Kidney (tissue), 14 donors: ENCODE measurements around the gene SPATA25. TPM values are rescaled to one million over a fixed set of nuclear protein-coding genes. Genes with fewer than 3 reads are reported as not detected.
A peak's percentile ranks its signal among the peaks of the same experiment; 100 is the strongest.

Experiments
- DNase-seq, 5 donors: peaks; one replicate each; pipeline ENCODE4 v3.0.0-alpha.2; 2013 to 2020
- FAIRE-seq: peaks from 2 replicates; lab custom pipeline; 2012; peaks lifted over from hg19 to GRCh38; lab: Jason Lieb, UNC
- H3K27ac ChIP-seq, 2 donors: one replicate each; pipeline ENCODE4 v1.7.0; 2013; ENCODE audit warnings: low read depth in 2 of 2, low read length in 2 of 2, inconsistent platforms in 1 of 2
- H3K27me3 ChIP-seq: one replicate; pipeline ENCODE4 v1.7.1; 2013; ENCODE audit warnings: low read length, inconsistent platforms; ENCODE audit not compliant: control insufficient read depth, insufficient read depth
- H3K36me3 ChIP-seq, 3 donors: one replicate each; pipeline versions ENCODE4 v1.7.0 to v1.7.1; 2013; ENCODE audit warnings: low read length in 3 of 3, control low read depth in 1 of 3, inconsistent platforms in 1 of 3; ENCODE audit not compliant: insufficient read depth in 3 of 3, control insufficient read depth in 2 of 3
- H3K4me1 ChIP-seq, 3 donors: one replicate each; pipeline versions ENCODE4 v1.7.0 to v1.7.1; 2013; ENCODE audit warnings: low read length in 3 of 3, inconsistent platforms in 1 of 3, low read depth in 1 of 3; ENCODE audit not compliant: control insufficient read depth in 2 of 3, insufficient read depth in 2 of 3
- H3K4me3 ChIP-seq, 3 donors: one replicate each; pipeline versions ENCODE4 v1.7.0 to v1.8.1; 2013; ENCODE audit warnings: low read length in 3 of 3, control low read depth in 1 of 3, inconsistent platforms in 1 of 3
- H3K9ac ChIP-seq, 3 donors: one replicate each; pipeline versions ENCODE4 v1.7.0 to v1.7.1; 2013; ENCODE audit warnings: low read length in 3 of 3, control low read depth in 1 of 3, inconsistent platforms in 1 of 3
- H3K9me3 ChIP-seq, 3 donors: one replicate each; pipeline versions ENCODE4 v1.7.0 to v1.7.1; 2013; ENCODE audit warnings: low read length in 3 of 3, control low read depth in 1 of 3, inconsistent platforms in 1 of 3; ENCODE audit not compliant: control insufficient read depth in 2 of 3, insufficient read depth in 1 of 3
- CTCF ChIP-seq: IDR thresholded peaks from 3 replicates; pipeline ENCODE4 v1.5.1; 2012; ENCODE audit warnings: mild to moderate bottlenecking, moderate library complexity, borderline replicate concordance; ENCODE audit not compliant: insufficient read depth; ENCODE audit errors: extremely low read depth
- intact Hi-C: fragments of 100-400 bp; cut with DNase I; formaldehyde crosslinking; loops from one replicate; pipeline ENCODE4 v1.11.1; 2022
- polyA plus RNA-seq: library from polyadenylated mRNA; stranded (reverse); fragments of 350-450 nt; fragmentation: Illumina TruSeq; extraction: RNeasy Lipid Tissue Mini Kit (QIAGEN cat#74804); gene quantifications from one replicate; pipeline ENCODE4 v1.2.3, GENCODE V29; 2014; ENCODE audit warnings: low read depth, low replicate concordance; ENCODE audit not compliant: insufficient read depth
- total RNA-seq: library from RNA; stranded (reverse); fragmentation: NEBNext Ultra II Directional; extraction: Animal tissue kit (Norgen Biotek cat#: 25700); gene quantifications from one replicate; pipeline ENCODE4 v1.2.1, GENCODE V29; 2021
- donor health status: control.
- donor health status: control.
- donor health status: control.
- donor health status: control.
- donor health status: control.
- donor health status: DM: yes; HTN: yes; CAD: no.
- donor health status: Normal renal cell carcinoma (clear cell type).

Gene SPATA25
- total and polyA plus RNA-seq, 2 donors from 2014 or later, result 6.7 TPM

GRCh38 chr20:45918779-45919537 lies 31.5 kb upstream of the SPATA25 start:
- H3K36me3 ChIP-seq, result no peaks in the 10 kb centered on the region
- no peaks in the 10 kb centered on the region for H3K27me3 ChIP-seq
- H3K9ac ChIP-seq, result no peak overlapping the region
- H3K9me3 ChIP-seq, result no peaks in the 10 kb centered on the region
- peaks cover 0 to 15% (median 6%) of the 10 kb centered on the region in 3 donors for H3K4me1 ChIP-seq
- DNase-seq (no peak), FAIRE-seq (no peak)
- no peak for TF ChIP-seq CTCF
- peak overlapping the region; percentile 51 to 86 for H3K27ac ChIP-seq
- intact Hi-C loops, result no loop called here
- no peak overlapping the region for H3K4me3 ChIP-seq

- H3K4me1 ChIP-seq, result peaks cover 0 to 15% (median 6%) of the 10 kb centered on the region in 3 donors
- H3K27ac ChIP-seq, result peak overlapping the region; percentile 51 to 86
- H3K9me3 ChIP-seq, result no peaks in the 10 kb centered on the region
- peak in 2 of 5 donors; percentile 16 to 84 for DNase-seq
- H3K9ac ChIP-seq, result no peak overlapping the region
- H3K27me3 ChIP-seq, result no peaks in the 10 kb centered on the region
- no peak for FAIRE-seq
- no peaks in the 10 kb centered on the region for H3K36me3 ChIP-seq
- intact Hi-C loops, result no loop called here
- no peak for TF ChIP-seq CTCF
- H3K4me3 ChIP-seq, result no peak overlapping the region
Observed at GRCh38 chr20:45918182-45918737, 30.8 kb upstream of the SPATA25 start.

GRCh38 chr20:45917790-45918141 lies 30.3 kb upstream of the SPATA25 start:
- Histone ChIP-seq H3K27me3 (no peaks in the 10 kb centered on the region), H3K4me3 (no peak overlapping the region), H3K36me3 (no peaks in the 10 kb centered on the region), H3K27ac (peak overlapping the region; percentile 51 to 86), H3K9ac (no peak overlapping the region), H3K9me3 (no peaks in the 10 kb centered on the region), H3K4me1 (peaks cover 0 to 15% (median 6%) of the 10 kb centered on the region in 3 donors)
- FAIRE-seq (no peak), DNase-seq (peak in 1 of 5 donors; percentile 65)
- TF ChIP-seq CTCF, result no peak
- intact Hi-C loops, result no loop called here
